GM19023 (cell line): ENCODE results near the gene IL22RA2.
"Not testable (repeated sequence)": the region's sequence is repeated elsewhere in the genome, so short reads cannot be mapped to it uniquely, and the experiment has no call there.

Experiments used
- ATAC-seq: cut with Tn5 transposase; IDR thresholded peaks from one replicate; pipeline ENCODE4 v1.9.1; 2021; ENCODE audit warnings: mild to moderate bottlenecking, moderate library complexity; ENCODE audit not compliant: unreplicated experiment

Gene IL22RA2

DNA sequence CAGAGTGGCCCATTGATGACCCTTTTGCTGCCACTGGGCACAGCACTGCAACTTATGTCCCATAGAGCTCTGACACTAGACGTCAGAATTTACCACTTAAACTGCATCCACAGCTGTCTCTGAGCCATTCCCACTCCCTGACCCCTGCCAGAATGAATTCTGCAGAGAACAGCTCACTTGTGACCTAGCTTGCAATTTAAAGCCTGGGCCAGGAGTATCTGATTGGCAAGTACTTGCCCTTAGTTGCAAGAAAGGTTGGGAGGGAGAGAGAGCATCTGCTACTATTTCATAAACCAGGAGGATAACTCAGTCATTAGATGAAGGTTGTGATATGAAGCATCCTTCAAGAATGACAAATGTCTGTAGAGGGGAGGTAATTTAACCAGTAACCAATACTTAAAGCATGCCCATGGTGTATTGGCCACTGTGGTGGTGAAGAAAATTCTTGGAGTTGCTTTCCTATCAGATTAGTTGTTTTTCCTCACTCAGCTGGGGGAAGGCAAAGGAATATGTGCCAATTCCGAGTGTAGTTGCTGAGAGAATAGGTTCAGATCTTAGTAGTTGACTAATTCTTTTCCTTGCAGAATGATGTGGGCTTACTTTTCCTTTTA is 46.5 kb downstream of the IL22RA2 start:
- no peak for ATAC-seq

DNA sequence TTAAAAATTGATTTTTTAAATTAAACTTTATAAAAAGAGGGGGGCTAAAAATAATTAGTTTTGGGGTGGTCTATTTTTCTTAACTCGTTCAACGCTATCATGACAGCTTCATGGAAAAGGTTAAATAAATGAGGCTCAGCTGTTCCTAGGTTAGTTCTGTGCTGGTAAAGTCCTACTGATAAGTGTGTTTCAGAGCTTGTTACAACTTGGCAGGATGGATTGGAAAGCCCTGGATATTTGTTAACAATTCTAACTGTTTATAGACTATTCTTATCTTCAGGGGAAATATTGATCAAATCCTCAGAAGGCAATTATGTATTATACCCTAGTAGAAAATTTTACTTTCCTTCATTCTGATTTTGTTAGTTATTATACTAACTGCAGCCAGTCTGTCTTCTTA is 50.4 kb downstream of the IL22RA2 start:
- ATAC-seq, result no peak

DNA sequence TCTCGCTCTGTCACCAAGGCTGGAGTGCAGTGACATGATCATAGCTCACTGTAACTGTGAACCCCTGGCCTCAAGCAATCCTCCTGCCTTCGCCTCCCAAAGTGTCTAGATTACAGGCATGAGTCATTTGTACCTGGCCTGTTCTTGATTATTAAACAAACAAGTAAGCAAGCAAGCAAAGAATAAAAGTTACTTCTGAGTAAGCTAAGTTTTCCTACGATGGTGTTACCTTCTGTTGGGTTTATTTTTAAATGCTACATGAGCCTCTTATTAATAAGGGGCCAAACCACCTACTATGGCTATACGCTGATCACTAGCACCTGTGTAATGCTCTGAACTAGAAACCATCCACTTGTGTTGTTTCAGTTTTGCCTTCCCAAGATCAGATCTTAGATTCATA is 50.8 kb downstream of the IL22RA2 start:
- ATAC-seq, result no peak

DNA sequence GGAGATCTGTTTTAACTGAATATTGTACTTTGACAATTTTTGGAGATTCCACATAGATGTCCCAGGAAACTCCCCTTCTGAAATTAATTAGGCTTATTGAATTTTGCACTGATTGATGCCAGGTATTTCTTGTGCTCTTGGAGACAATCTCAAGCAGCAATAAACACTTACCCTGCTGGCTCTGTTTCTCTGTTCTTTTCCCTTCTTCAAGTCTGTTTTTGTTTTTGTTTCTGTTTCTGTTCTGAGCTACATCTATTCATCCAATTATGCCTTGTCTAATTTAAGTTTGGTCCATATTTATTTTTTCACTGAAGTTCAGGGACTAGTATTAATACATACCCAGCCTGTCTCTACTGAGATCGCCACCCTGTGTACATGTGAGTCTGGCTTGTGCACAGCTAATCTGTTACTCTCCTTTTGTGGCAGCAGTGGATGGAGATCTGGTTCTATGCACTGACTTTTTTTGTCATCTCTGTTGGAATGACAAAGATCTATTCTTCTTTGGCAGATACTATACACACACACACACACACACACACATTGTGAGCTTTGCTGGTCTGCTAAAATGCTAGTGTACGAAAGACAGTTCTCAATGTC is 51.9 kb downstream of the IL22RA2 start:
- no peak for ATAC-seq

DNA sequence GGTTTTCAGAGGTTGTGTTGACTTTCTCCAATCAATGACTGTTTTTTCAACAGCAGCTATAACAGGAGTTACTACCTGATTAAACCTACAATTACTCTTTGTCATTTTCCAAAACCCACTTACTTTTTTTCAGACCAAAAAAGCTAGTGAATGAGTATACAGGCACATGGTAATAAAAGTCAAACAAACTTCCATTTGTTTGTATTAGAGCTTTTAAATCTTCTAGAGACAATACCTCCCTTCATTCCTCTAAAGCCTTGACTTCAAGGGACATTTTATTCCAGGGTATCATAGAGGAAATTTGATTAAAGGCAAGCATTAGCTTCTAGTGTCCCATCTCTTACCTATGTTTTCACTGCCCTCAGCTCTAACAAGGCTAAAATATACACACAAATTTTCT is 52.7 kb downstream of the IL22RA2 start:
- ATAC-seq, result no peak

DNA sequence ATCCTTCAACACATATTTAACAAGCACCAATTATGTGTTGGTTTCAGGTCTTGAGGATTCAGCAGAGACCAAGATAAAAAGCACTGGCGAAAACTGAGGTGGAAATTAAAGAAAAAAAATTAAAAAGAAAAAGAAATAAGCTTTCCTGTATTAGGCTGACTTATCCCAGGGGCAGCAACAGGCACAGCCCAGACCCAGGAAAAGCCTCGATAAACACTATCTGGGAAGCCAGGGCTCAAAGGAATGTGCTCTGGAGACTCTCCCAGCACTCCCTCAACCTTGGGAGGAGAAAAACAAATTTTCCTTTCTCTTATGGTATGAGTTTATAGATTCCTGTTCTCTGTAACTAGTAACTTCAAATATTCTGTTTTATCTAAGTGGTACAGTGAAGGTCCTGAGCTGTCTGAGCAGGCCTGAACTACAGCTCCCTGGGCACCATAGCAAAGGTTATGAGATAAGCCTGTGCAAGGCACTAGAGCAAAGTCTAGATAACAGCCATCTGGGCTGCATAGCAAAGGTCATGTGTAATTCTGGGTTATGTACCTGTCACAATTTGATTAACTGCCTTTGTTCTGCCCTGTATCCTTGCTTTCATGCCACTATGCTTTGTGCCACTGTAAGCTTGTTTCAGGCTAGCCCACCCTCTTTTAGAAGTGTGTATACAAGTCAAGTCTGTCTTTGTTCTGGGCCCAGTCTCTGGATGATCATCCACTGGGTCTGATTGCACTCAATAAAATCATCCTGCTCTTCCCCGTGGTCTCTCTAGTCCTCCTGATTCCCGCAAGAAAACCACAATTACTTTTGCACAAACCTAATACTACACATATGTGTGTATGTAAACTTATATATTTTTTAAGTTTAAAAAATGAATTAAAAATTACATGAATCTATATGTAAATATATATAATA is 54.0 kb downstream of the IL22RA2 start:
- no peak for ATAC-seq

DNA sequence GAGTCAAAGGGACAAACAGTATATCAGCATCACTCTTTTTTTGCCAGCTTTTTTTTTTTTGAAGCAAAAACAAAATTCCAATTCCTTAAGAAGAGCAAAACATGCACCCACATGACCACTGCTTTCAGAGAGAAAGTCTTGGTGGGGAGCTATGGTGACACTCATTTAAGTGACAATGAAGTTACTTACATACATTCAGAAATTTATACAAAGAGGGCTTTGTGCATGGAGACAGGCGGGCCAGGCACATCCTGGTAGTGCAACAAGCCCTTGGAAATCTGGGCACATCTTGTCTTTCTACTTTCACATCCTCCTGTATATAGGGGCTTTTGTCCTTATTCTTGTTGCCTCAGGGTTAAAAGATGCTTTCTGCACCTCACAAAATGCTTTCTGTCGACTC is 55.9 kb downstream of the IL22RA2 start:
- ATAC-seq, result no peak

DNA sequence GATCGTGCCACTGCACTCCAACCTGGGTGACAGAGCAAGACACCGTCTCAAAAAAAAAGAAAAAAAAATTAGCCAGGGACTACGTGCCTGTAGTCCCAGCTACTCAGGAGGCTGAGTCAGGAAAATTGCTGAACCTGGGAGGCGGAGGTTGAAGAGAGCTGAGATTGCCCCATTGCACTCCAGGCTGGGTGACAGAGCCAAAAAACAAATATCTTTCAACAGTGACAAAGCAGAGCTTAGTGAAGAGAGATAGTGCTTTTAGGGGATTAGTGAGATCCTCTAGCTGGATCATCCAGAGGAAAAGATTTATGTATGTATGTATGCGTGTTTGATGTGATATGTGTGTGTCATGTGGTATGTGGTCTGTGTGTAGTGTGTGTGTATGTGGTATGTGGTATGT is 56.6 kb downstream of the IL22RA2 start:
- ATAC-seq, result no peak

DNA sequence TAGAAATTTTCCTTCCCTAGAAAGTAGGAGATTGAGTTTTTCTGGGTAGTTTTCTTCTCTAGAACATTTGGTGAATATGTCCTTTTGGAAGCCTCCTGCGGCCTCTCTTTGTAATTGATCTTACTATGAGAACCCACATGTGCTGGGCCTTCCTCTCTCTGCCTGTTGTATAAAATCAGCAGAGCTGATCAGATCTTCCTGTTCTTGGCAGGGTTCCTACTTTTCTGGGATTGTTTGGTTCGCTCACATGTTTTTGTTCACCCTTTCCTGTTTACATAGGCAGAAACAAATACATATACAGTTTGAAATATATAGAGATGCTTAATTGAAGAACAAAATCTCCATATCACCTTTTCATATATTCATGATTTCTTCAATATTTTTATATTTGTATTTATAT is 57.8 kb downstream of the IL22RA2 start:
- no peak for ATAC-seq

DNA sequence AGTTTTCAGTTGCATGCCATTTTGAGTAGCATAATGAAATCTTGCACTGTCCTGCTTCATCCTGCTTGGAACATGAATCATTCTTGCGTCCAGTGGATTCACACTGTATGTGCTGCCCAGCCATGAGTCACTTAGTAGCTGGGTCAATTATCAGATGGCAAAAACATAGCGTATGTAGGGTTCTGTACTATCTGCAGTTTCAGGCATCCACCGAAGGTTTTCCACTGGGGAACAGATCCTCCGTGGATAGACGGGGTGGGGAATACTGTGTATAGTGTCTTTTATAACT is 61.4 kb downstream of the IL22RA2 start:
- no peak for ATAC-seq

DNA sequence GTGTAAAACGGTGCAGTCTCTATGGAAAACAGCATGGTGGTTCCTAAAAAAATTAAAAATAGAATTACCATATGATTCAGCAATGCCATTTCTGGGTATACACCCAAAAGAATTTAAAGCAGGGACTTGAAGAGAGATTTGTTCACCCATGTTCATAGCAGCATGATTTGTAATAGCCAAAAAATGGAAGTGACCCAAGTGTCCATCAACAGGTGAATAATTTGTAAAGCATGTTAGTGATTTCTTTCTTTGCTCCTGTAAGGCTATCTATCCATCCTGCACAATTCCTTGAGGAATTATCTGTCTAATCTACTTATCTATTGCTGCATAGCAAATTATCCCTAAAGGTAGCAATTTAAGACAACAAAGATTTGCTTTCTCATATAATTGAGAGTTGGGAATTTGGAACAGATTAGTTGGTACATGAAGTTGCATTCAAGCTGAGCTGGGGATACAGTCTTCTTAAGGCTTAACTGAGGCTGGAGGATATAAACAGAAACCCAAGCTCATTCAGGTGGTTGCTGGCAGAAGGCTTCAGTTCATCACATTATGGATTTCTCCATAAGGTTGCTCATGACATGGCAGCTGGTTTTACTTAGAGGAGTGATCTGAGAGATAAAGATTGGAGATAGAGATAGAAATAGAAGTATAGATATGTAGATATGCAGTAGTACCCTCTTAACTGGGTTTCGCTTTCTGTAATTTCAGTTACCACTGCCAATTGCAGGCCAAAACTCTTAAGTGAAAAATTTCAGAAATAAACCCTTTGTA is 62.0 kb downstream of the IL22RA2 start:
- no peak for ATAC-seq

DNA sequence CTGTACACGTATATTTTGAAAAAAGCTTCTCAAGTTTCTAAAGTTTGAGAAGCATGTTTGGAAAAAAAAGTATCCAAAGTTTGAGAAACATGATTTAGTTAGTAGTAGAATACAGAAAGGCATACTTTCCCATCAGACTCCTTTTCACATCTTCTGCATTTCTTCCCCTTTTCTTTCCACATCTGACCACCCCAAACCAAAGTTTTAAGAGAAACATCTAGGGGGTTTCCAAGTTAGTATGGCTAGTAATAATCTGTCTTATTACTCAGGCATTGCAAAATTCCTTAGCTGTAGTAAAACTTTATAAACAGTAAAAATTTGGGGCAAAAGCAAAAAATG is 65.7 kb downstream of the IL22RA2 start:
- ATAC-seq, result no peak

DNA sequence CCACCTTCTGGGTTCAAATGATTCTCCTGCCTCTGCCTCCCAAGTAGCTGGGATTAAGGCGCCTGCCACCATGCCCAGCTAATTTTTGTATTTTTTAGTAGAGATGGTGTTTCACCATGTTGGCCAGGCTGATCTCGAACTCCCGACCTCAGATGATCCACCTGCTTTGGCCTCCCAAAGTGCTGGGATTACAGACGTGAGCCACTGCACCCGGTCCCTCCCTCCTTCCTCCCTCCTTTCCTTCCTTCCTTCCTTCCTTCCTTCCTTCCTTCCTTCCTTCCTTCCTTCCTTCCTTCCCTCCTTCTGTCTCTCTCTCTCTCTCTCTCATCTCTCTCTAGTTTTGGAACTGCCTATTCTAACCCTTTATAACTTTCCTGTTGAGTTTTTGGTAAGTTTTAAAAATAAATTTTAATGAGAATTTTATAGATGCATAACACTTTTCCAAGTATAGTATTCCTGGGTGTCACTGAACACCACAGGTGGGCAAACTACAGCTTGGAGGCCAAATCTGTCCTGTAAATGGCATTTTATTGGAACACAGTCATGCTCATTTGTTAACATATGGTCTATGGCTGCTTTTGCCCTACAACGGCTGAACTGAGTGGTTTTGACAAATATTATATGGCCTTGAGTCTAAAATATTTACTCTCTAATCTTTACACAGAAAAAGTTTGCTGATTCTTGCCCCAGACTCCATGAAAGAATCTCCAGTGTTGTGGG is 66.2 kb downstream of the IL22RA2 start:
- ATAC-seq, result not testable (repeated sequence)

DNA sequence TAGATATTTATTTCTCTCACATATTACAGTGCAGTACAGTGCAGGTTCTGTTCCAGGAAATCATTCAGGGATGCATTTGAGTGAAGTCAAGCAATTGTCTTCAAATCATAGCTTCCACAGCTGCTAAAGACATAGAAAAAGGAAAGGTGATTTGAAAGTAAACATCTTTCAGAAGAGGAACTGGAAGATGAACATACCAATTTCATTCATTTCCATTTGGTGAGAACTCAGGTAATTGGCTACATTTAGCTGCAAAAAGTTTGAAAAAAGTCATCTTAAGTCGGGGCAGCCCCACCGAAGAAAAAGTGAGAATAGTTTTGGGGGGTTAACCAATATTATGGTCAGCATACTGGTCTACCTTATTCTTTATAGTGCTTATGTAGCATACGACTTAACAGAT is 67.3 kb downstream of the IL22RA2 start:
- no peak for ATAC-seq

DNA sequence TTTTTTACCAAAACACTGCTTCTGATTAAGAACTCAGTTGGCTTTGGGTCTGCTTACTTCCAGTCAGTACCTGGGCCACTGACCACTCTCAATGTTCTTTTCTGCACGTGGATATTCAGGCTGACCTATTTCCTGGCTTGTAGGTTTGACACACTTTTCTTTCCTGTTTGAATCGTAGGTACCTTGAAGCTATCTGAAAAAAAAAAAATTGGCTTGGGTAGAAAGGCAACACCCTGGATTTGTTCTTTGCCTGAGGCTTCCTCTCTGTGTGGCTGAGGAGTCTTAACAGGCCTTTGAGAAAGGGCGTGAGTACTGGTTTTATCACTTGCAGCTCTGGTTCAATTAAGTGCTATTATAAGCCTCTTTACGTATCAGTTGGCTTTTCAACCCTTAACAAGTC is 68.1 kb downstream of the IL22RA2 start:
- ATAC-seq, result no peak

DNA sequence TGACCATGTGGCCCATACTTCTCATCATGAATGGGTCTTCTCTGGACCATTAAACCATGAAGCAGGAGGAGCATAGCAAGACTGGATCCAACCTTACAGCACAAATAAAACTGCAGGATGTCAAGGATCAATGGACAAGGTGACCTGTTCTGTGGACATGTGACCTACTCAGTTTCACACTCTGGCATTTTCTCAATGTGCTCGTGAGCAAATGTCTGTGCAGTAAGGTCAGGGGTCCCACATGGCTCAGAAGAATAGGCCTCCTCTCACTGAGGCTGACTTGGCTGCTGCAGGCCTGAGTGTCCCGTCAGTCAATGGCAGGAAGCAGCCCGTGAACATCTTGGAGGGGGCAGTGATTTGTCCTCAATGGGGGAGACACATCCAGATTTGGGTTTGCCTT is 68.5 kb downstream of the IL22RA2 start:
- no peak for ATAC-seq

DNA sequence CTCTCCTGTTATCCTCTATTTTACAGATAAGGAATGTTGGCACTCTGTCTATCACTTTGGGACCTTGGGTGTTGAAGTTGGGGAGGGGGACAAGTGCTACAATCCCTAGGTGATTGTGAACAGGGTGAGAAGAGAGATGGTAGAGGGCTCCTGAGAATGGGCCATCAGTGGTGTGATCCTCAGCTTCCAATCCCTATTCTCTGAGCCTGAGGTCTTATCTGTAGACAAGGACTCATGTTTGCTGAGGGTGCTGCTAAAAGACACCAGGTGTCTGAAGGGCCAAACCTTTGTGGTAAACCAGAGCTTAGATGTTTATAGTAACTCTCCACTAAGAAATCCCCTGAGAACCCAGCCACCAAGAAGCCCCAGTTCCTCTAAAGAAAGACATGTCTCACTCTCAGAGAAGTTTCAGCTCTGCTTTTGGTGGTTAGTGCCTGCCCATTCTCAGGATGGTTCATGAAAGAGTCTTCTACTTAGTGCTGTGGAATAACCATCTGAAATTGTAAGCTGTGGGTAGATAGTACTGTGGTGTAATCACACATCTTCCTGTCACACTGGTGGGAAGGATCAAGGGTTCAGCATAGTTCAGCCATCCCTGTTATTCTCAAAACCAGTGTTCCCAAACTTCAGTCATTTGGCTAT is 70.5 kb downstream of the IL22RA2 start:
- peak; percentile 93 for ATAC-seq

DNA sequence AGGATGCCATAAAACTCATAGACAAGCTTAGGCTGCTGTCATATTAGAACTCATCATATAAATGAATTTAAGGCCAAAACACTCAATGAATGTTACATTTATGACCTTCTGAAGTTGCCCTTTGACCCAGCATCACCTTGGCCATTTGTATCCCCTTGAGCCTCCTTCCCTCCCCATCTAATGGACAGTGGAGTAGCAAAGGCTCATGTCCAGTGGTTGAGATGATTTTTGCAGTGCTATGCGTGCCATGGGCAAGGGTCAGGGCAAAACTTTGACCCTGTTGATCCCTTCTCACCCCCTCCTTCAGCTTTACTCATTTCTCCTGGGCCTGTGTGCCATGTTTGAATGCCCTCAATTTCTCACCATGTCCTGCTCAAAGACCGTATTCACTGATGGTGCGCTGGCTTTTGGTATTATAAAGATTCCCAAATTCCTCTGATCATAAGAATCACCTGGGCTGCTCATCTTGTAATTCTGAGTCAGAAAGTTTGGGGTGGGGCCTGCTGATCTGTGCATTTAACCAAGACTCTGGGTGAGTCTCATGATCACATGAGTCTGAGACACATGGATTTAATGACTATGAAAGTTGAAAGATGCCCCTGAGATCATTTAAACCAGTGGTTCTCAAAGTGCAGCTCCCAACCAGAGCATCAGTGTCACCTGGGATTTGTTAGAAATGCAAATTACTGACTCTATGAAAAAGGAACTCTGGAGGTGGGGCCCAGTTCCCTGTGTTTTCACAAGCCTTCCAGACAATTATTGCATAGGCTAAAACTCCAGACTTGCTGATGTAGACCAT is 71.2 kb downstream of the IL22RA2 start:
- ATAC-seq, result no peak

DNA sequence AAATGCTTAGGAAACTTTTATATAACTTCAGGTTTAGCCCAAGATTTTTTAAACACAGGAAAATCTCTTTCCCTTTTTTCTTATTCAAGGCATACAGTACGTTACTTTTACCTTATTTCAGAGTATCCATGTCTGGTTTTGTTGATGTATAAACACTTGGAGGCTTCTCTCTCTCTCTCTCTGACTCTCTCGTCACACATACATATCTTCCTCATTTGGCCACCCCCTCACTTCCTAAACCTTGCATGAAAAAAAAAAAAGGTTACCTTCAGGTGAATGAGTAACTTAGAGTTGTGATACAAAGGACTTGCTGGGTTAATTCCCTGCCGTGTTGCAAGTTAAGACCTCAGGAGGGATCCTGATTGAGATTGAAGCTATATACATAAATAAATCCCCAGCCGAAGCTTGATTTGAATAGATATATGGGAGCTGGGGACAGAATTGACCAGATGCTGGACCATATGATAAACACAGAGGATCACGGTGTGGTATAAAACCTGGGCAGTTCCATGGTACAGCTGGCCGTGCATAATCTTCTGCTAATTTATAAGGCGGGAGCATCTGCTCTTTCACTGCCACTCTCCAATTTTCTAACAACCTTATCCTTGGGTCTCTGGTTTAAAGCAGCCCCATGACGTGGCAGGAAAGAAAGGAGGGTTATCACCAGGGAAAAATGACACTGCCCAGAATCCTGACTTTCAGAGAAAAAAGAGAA is 73.6 kb downstream of the IL22RA2 start:
- no peak for ATAC-seq
